OCI-M1 (cell line): ENCODE results near the gene NEGR1.

ENCODE experiments used
- DNase-seq: peaks from one replicate; lab custom pipeline; 2025; lab: John Stamatoyannopoulos, UW

NEGR1 gene

GRCh38 chr1:72230746-72231145 lies 51.6 kb downstream of the NEGR1 start:
- DNase-seq, result no peak

GRCh38 chr1:72229893-72230292 lies 52.4 kb downstream of the NEGR1 start:
- no peak for DNase-seq

- DNase-seq, result no peak
These were observed 54.7 kb downstream of the NEGR1 start for GRCh38 chr1:72227667-72228066.

GRCh38 chr1:72224506-72224905 lies 57.8 kb downstream of the NEGR1 start:
- DNase-seq, result no peak

- DNase-seq, result no peak
These were observed 60.5 kb downstream of the NEGR1 start for GRCh38 chr1:72221811-72222210.

GRCh38 chr1:72218141-72218739 lies 64.1 kb downstream of the NEGR1 start:
- no peak for DNase-seq

GRCh38 chr1:72207059-72207458 lies 75.3 kb downstream of the NEGR1 start:
- DNase-seq, result no peak

- no peak for DNase-seq
These were observed 79.6 kb downstream of the NEGR1 start for GRCh38 chr1:72202761-72203160.

GRCh38 chr1:72197786-72198185 lies 84.6 kb downstream of the NEGR1 start:
- DNase-seq, result no peak

GRCh38 chr1:72186733-72187307 lies 95.5 kb downstream of the NEGR1 start:
- peak; percentile 41 for DNase-seq

GRCh38 chr1:72184099-72184701 lies 98.1 kb downstream of the NEGR1 start:
- no peak for DNase-seq

- no peak for DNase-seq
These were observed 99.5 kb downstream of the NEGR1 start for GRCh38 chr1:72182859-72183258.

- no peak for DNase-seq
These were observed 104.1 kb downstream of the NEGR1 start for GRCh38 chr1:72178266-72178665.

GRCh38 chr1:72177711-72178110 lies 104.6 kb downstream of the NEGR1 start:
- DNase-seq, result no peak

- DNase-seq, result no peak
These were observed 112.1 kb downstream of the NEGR1 start for GRCh38 chr1:72170246-72170645.

- DNase-seq, result no peak
These were observed 115.9 kb downstream of the NEGR1 start for GRCh38 chr1:72166426-72166825.

GRCh38 chr1:72150508-72150907 lies 131.8 kb downstream of the NEGR1 start:
- no peak for DNase-seq

GRCh38 chr1:72141875-72142274 lies 140.5 kb downstream of the NEGR1 start:
- no peak for DNase-seq

- DNase-seq, result peak; percentile 12
These were observed 142.1 kb downstream of the NEGR1 start for GRCh38 chr1:72140222-72140621.

- DNase-seq, result peak; percentile 12
These were observed 144.7 kb downstream of the NEGR1 start for GRCh38 chr1:72137656-72138055.

- DNase-seq, result no peak
These were observed 152.5 kb downstream of the NEGR1 start for GRCh38 chr1:72129869-72130268.

GRCh38 chr1:72122099-72122880 lies 160.0 kb downstream of the NEGR1 start:
- DNase-seq, result no peak

- DNase-seq, result no peak
These were observed 162.8 kb downstream of the NEGR1 start for GRCh38 chr1:72119491-72119890.
